ENCODE measurements around the gene FNDC3B. TPM values are rescaled to one million over a fixed set of nuclear protein-coding genes. Genes with fewer than 3 reads are reported as not detected.
A peak's percentile ranks its signal among the peaks of the same experiment; 100 is the strongest.

FNDC3B gene
- total and polyA plus RNA-seq, 2 donors (not counting 3 experiments of a cell fraction or from before 2014, with no cell fraction given): 91.6 to 295 TPM

DNA sequence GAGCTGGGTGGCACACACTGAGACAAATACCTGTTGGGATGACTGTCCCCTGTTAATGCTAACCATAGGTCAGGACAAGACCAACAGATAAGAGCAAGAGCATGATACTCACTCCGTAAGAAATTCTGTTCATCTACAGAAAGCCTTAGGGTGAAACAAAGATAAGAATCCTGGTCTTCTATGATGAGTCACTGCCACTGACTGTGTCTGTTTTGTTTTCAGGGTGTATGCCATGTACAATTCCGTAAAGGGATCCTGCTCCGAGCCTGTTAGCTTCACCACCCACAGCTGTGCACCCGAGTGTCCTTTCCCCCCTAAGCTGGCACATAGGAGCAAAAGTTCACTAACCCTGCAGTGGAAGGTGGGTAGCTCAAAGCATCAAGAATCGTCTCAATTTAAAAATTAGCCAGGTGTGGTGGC, 267.8 kb downstream of the FNDC3B start:
- Histone ChIP-seq H3K4me3 (replicated peaks in 1 of 3; ENCODE audit: insufficient read depth in 1 of 3, low read depth in 1 of 3, low read length in 3 of 3) (no peak overlapping the region), H3K79me2 (ENCODE audit: control insufficient read depth, insufficient read depth, low read length) (peaks cover 11% of the 10 kb centered on the region), H3K9me3 (replicated peaks; ENCODE audit: control insufficient read depth, insufficient read depth, low read length) (no peaks in the 10 kb centered on the region), H3K4me2 (ENCODE audit: insufficient read depth, low read length) (peak overlapping the region; percentile 8), H4K20me1 (replicated peaks; ENCODE audit: control insufficient read depth, extremely low read depth, insufficient read depth, low read length) (no peaks in the 10 kb centered on the region), H3K27ac (ENCODE audit: insufficient read depth, low read depth, low read length) (peak overlapping the region; percentile 8), H3K27me3 (ENCODE audit: control insufficient read depth in 2 of 2, insufficient read depth in 2 of 2, low read length in 2 of 2) (no peaks in the 10 kb centered on the region), H3K9ac (replicated peaks; ENCODE audit: extremely low read depth, insufficient read depth, low read length) (no peak overlapping the region), H2AFZ (ENCODE audit: low read depth, low read length) (no peak overlapping the region), H3K9me1 (replicated peaks; ENCODE audit: control insufficient read depth, extremely low read depth, insufficient read depth, low read length) (no peaks in the 10 kb centered on the region), H3K36me3 (ENCODE audit: control insufficient read depth in 2 of 2, extremely low read depth in 1 of 2, insufficient read depth in 2 of 2, low read length in 2 of 2) (peaks cover 33 to 53% of the 10 kb centered on the region in 2 experiments), H3K4me1 (ENCODE audit: control insufficient read depth, extremely low read depth, insufficient read depth, low read length) (peaks cover 21% of the 10 kb centered on the region)
- dilution Hi-C loops (cut with MboI; ENCODE audit: extremely low pct_ligation_motif_present, low sequenced_read_pairs) (no loop called here), intact Hi-C loops (cut with micrococcal nuclease) (no loop called here)
- DNase-seq (ENCODE audit: low read depth, low spot score) (no peak), FAIRE-seq (no peak)
- ChIA-PET CTCF (interaction anchor here (0.5 to 1.4 kb wide), 3 partner anchors 9 to 725 kb away, joined by 3 to 5 read pairs (median 4); no protein-coding TSS in a partner anchor), POLR2A (no interaction called here)
- no peak for TF ChIP-seq MAX (IDR thresholded peaks at IDR 0.05; ENCODE audit: insufficient read depth, insufficient read length)
- peak; percentile 16 for TF ChIP-seq GATA2 (IDR thresholded peaks at IDR 0.05; ENCODE audit: insufficient read depth, insufficient read length, low read depth, low read length)
- no peak for TF ChIP-seq JUN (IDR thresholded peaks at IDR 0.05; ENCODE audit: borderline replicate concordance, insufficient read depth, insufficient read length, low read depth)
- BruUV-seq (replicated peaks): no TSS peak

DNA sequence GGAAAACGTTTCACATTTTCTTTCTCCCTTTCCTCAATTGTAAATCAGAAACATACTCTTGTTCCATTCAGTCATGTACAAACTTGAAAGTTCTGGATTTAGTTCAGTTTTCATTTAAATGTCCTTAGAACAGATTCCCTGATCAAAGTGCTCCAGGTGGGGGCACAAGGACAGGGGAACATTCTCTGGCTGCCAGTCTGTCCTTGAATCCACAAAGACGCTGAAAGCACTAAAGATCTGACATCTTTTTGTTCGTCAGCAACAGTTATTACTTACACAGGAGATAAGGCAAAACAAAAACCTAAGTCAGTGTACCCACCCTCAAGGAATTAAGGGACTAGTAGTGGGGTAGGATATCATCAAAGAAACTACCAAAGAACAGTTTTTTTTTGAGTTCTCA, 269.7 kb downstream of the FNDC3B start:
- Histone ChIP-seq H3K9ac (replicated peaks; ENCODE audit: extremely low read depth, insufficient read depth, low read length) (no peak overlapping the region), H3K4me2 (ENCODE audit: insufficient read depth, low read length) (no peak overlapping the region), H3K27me3 (ENCODE audit: control insufficient read depth in 2 of 2, insufficient read depth in 2 of 2, low read length in 2 of 2) (no peaks in the 10 kb centered on the region), H3K79me2 (ENCODE audit: control insufficient read depth, insufficient read depth, low read length) (peaks cover 10% of the 10 kb centered on the region), H3K4me3 (replicated peaks in 1 of 3; ENCODE audit: insufficient read depth in 1 of 3, low read depth in 1 of 3, low read length in 3 of 3) (no peak overlapping the region), H3K9me1 (replicated peaks; ENCODE audit: control insufficient read depth, extremely low read depth, insufficient read depth, low read length) (no peaks in the 10 kb centered on the region), H3K4me1 (ENCODE audit: control insufficient read depth, extremely low read depth, insufficient read depth, low read length) (peaks cover 21% of the 10 kb centered on the region), H3K9me3 (replicated peaks; ENCODE audit: control insufficient read depth, insufficient read depth, low read length) (no peaks in the 10 kb centered on the region), H3K36me3 (ENCODE audit: control insufficient read depth in 2 of 2, extremely low read depth in 1 of 2, insufficient read depth in 2 of 2, low read length in 2 of 2) (peaks cover 44 to 50% of the 10 kb centered on the region in 2 experiments), H4K20me1 (replicated peaks; ENCODE audit: control insufficient read depth, extremely low read depth, insufficient read depth, low read length) (no peaks in the 10 kb centered on the region), H2AFZ (ENCODE audit: low read depth, low read length) (no peak overlapping the region), H3K27ac (ENCODE audit: insufficient read depth, low read depth, low read length) (no peak overlapping the region)
- ChIA-PET CTCF (no interaction called here), POLR2A (no interaction called here)
- TF ChIP-seq EZH2 (IDR thresholded peaks at IDR 0.05; ENCODE audit: borderline replicate concordance, low read depth, low read length, severe bottlenecking) (no peak), MYC (IDR thresholded peaks at IDR 0.05; ENCODE audit: low read depth, low read length) (no peak), CTCF (IDR thresholded peaks at IDR 0.05; ENCODE audit: extremely low read depth in 1 of 2, insufficient read depth in 1 of 2, low read depth in 1 of 2, low read length in 2 of 2) (no peak), POLR2AphosphoS5 (IDR thresholded peaks at IDR 0.05; ENCODE audit: insufficient read depth, low read depth, low read length) (no peak)
- intact Hi-C loops (cut with micrococcal nuclease) (no loop called here), dilution Hi-C loops (cut with MboI; ENCODE audit: extremely low pct_ligation_motif_present, low sequenced_read_pairs) (no loop called here)
- FAIRE-seq: no peak
- no TSS peak for BruUV-seq (replicated peaks)
- no peak for DNase-seq (ENCODE audit: low read depth, low spot score)
